ENCODE measurements around the gene INSYN2B. TPM values are rescaled to one million over a fixed set of nuclear protein-coding genes. Genes with fewer than 3 reads are reported as not detected.

INSYN2B gene
- total RNA-seq, 1 experiment from 2014 or later, result 1.5 TPM

DNA sequence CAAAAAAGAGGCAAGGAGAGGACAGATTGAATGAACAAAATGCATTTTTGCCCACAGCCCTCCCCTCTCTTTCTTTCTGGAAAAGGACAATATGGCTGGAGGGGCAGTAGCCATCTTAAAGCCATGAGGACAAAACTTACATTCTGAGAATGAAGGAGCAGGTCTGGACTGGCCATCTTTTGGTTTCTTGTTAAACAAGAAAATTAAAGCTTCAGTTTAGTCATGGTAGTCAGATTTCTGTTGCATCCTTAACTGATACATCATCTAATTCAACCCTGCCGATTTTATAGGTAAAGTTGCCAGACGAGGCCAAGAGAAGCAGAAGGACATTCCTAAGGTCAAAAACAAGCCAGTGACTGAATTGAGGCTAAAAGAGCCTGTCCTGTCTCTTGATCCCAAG, 31.5 kb upstream of the INSYN2B start:
- BruUV-seq (replicated peaks), result no TSS peak
- Histone ChIP-seq H3K4me3 (ENCODE audit: low read length) (no peak overlapping the region), H3K79me2 (ENCODE audit: low read length) (no peaks in the 10 kb centered on the region), H3K9me2 (replicated peaks; ENCODE audit: low read length) (no peaks in the 10 kb centered on the region), H3K27ac (ENCODE audit: low read length) (no peak overlapping the region), H3K4me2 (ENCODE audit: low read length) (no peak overlapping the region), H3K9me3 (ENCODE audit: low read length) (no peaks in the 10 kb centered on the region), H3K27me3 (ENCODE audit: low read length) (no peaks in the 10 kb centered on the region), H2AFZ (ENCODE audit: low read length) (no peak overlapping the region), H3F3A (ENCODE audit: low read length, unreplicated experiment) (no peaks in the 10 kb centered on the region), H4K20me1 (ENCODE audit: low read length) (no peaks in the 10 kb centered on the region), H3K9ac (ENCODE audit: low read length) (no peak overlapping the region), H3K36me3 (ENCODE audit: low read depth, low read length) (no peaks in the 10 kb centered on the region), H3K4me1 (ENCODE audit: insufficient read depth, low read length) (no peaks in the 10 kb centered on the region)
- no peak for DNase-seq
- ChIA-PET CTCF (no interaction called here), POLR2A (ENCODE audit: unreplicated experiment) (no interaction called here)
- intact Hi-C loops (cut with micrococcal nuclease), result no loop called here
- ATAC-seq, result no peak
- TF ChIP-seq, protein P1, sequence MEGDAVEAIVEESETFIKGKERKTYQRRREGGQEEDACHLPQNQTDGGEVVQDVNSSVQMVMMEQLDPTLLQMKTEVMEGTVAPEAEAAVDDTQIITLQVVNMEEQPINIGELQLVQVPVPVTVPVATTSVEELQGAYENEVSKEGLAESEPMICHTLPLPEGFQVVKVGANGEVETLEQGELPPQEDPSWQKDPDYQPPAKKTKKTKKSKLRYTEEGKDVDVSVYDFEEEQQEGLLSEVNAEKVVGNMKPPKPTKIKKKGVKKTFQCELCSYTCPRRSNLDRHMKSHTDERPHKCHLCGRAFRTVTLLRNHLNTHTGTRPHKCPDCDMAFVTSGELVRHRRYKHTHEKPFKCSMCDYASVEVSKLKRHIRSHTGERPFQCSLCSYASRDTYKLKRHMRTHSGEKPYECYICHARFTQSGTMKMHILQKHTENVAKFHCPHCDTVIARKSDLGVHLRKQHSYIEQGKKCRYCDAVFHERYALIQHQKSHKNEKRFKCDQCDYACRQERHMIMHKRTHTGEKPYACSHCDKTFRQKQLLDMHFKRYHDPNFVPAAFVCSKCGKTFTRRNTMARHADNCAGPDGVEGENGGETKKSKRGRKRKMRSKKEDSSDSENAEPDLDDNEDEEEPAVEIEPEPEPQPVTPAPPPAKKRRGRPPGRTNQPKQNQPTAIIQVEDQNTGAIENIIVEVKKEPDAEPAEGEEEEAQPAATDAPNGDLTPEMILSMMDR (conservative IDR thresholded peaks at IDR 0.05; ENCODE audit: low read depth, low read length), result no peak
- TF ChIP-seq EZH2 (IDR thresholded peaks at IDR 0.05; ENCODE audit: low read length, unreplicated experiment) (no peak), EZH2phosphoT487 (IDR thresholded peaks at IDR 0.05; ENCODE audit: borderline replicate concordance, low read length) (no peak)

DNA sequence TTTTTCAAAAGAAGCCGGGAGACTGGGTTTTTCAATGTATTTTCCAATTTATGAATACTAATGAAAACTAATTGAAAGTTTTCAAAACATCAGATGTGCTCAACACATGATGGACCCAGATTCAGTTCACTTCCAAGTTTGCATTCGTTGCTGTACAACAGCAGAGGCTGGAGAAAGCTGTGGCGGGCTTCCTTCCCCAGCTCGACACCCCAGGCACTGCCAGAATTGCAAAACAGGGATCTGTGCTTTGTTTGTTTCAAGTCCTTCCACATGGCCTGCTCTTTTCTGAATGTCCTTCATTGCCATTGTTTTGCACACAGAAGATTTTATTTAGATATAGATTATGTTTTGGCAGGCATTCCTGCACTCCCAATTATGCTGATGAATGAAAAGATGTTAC, 30.3 kb upstream of the INSYN2B start:
- Histone ChIP-seq H3K4me2 (ENCODE audit: low read length) (no peak overlapping the region), H3K27me3 (ENCODE audit: low read length) (no peaks in the 10 kb centered on the region), H3K79me2 (ENCODE audit: low read length) (no peaks in the 10 kb centered on the region), H3K4me1 (ENCODE audit: insufficient read depth, low read length) (no peaks in the 10 kb centered on the region), H3K4me3 (ENCODE audit: low read length) (no peak overlapping the region), H3K36me3 (ENCODE audit: low read depth, low read length) (no peaks in the 10 kb centered on the region), H3K27ac (ENCODE audit: low read length) (no peak overlapping the region), H4K20me1 (ENCODE audit: low read length) (no peaks in the 10 kb centered on the region), H3K9me2 (replicated peaks; ENCODE audit: low read length) (no peaks in the 10 kb centered on the region), H3K9ac (ENCODE audit: low read length) (no peak overlapping the region), H3F3A (ENCODE audit: low read length, unreplicated experiment) (no peaks in the 10 kb centered on the region), H3K9me3 (ENCODE audit: low read length) (no peaks in the 10 kb centered on the region), H2AFZ (ENCODE audit: low read length) (no peak overlapping the region)
- no peak for DNase-seq
- TF ChIP-seq, protein P1 (conservative IDR thresholded peaks at IDR 0.05; ENCODE audit: low read depth, low read length), result no peak
- no peak for TF ChIP-seq EZH2phosphoT487 (IDR thresholded peaks at IDR 0.05; ENCODE audit: borderline replicate concordance, low read length)
- no peak for TF ChIP-seq EZH2 (IDR thresholded peaks at IDR 0.05; ENCODE audit: low read length, unreplicated experiment)
- no TSS peak for BruUV-seq (replicated peaks)
- no peak for ATAC-seq
- CTCF ChIA-PET, result no interaction called here
- intact Hi-C loops (cut with micrococcal nuclease), result no loop called here
- POLR2A ChIA-PET (ENCODE audit: unreplicated experiment), result no interaction called here

DNA sequence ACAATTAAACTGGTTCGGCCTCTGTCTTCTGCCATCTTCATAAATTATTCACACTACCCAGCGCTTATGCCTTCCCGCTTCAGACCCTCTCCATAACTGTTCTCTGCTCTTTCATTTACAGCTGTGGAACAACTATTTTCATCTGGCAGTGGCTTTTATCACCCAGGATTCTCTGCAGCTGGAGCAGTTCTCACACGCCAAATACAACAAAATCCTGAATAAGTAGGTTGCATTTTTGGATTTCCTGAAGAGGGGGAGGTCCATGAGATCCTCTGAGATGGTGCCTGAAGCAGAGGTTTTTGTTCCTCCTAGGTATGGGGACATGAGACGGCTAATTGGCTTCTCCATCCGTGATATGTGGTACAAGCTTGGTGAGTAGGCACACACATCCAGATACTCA, 28.1 kb upstream of the INSYN2B start:
- H3K9me2 ChIP-seq (replicated peaks; ENCODE audit: low read length), result no peaks in the 10 kb centered on the region
- H3K4me2 ChIP-seq (ENCODE audit: low read length), result no peak overlapping the region
- no peak overlapping the region for H3K4me3 ChIP-seq (ENCODE audit: low read length)
- no peak overlapping the region for H3K9ac ChIP-seq (ENCODE audit: low read length)
- no peaks in the 10 kb centered on the region for H3F3A ChIP-seq (ENCODE audit: low read length, unreplicated experiment)
- ATAC-seq (no peak), DNase-seq (no peak)
- CTCF ChIA-PET, result no interaction called here
- no peaks in the 10 kb centered on the region for H3K79me2 ChIP-seq (ENCODE audit: low read length)
- POLR2A ChIA-PET (ENCODE audit: unreplicated experiment), result no interaction called here
- intact Hi-C loops (cut with micrococcal nuclease), result no loop called here
- H3K9me3 ChIP-seq (ENCODE audit: low read length), result no peaks in the 10 kb centered on the region
- BruUV-seq (replicated peaks), result no TSS peak
- H4K20me1 ChIP-seq (ENCODE audit: low read length), result no peaks in the 10 kb centered on the region
- TF ChIP-seq EZH2phosphoT487 (IDR thresholded peaks at IDR 0.05; ENCODE audit: borderline replicate concordance, low read length), result no peak
- no peak for TF ChIP-seq EZH2 (IDR thresholded peaks at IDR 0.05; ENCODE audit: low read length, unreplicated experiment)
- TF ChIP-seq, protein P1 (conservative IDR thresholded peaks at IDR 0.05; ENCODE audit: low read depth, low read length), result no peak
- H3K4me1 ChIP-seq (ENCODE audit: insufficient read depth, low read length), result no peaks in the 10 kb centered on the region
- H2AFZ ChIP-seq (ENCODE audit: low read length), result no peak overlapping the region
- no peaks in the 10 kb centered on the region for H3K36me3 ChIP-seq (ENCODE audit: low read depth, low read length)
- H3K27me3 ChIP-seq (ENCODE audit: low read length), result no peaks in the 10 kb centered on the region
- H3K27ac ChIP-seq (ENCODE audit: low read length), result no peak overlapping the region
